Measurements from ENCODE around the gene PEX11G. TPM values are rescaled to one million over a fixed set of nuclear protein-coding genes. Genes with fewer than 3 reads are reported as not detected.
"Not testable (repeated sequence)": the region's sequence is repeated elsewhere in the genome, so short reads cannot be mapped to it uniquely, and the experiment has no call there.

Gene PEX11G
- total and polyA plus RNA-seq, 8 donors: 1.5 to 6.8 (median 2.5) TPM

GRCh38 chr19:7440188-7440975, 48.5 kb downstream of the PEX11G start:
- Histone ChIP-seq H3K9me3 (no peaks in the 10 kb centered on the region), H3K36me3 (peaks cover 0 to 45% (median 20%) of the 10 kb centered on the region in 3 donors), H3K27me3 (no peaks in the 10 kb centered on the region), H3K27ac (no peak overlapping the region), H3K4me3 (no peak overlapping the region), H3K4me1 (no peaks in the 10 kb centered on the region)
- intact Hi-C loops (cut with DNase I): no loop called here
- 90 to 91% methylated on average over 43 of the region's 43 CpGs for WGBS, 2 donors
- no peak for ATAC-seq
- no peak for FAIRE-seq
- DNase-seq: no peak
- no peak for TF ChIP-seq CTCF (IDR thresholded peaks at IDR 0.05)

- ATAC-seq (no peak), DNase-seq (no peak), FAIRE-seq (no peak)
- 87 to 94% methylated on average over 3 of the region's 3 CpGs for WGBS, 2 donors
- Histone ChIP-seq H3K9me3 (no peaks in the 10 kb centered on the region), H3K27ac (no peak overlapping the region), H3K27me3 (no peaks in the 10 kb centered on the region), H3K36me3 (peaks cover 0 to 10% (median 0%) of the 10 kb centered on the region in 3 donors), H3K4me3 (no peak overlapping the region), H3K4me1 (no peaks in the 10 kb centered on the region)
- no peak for TF ChIP-seq CTCF (IDR thresholded peaks at IDR 0.05)
- intact Hi-C loops (cut with DNase I): no loop called here
Measured at GRCh38 chr19:7435586-7435985, 53.2 kb downstream of the PEX11G start.

- no peak for FAIRE-seq
- WGBS, 2 donors: 89 to 90% methylated on average over 10 of the region's 10 CpGs
- intact Hi-C loops (cut with DNase I): no loop called here
Measured at GRCh38 chr19:7434391-7434790, 54.4 kb downstream of the PEX11G start.

GRCh38 chr19:7433456-7433855, 55.4 kb downstream of the PEX11G start:
- FAIRE-seq; H3K36me3 ChIP-seq; H3K4me1 ChIP-seq; H3K9me3 ChIP-seq; H3K27me3 ChIP-seq; DNase-seq; H3K4me3 ChIP-seq; ATAC-seq; intact Hi-C loops (cut with DNase I); H3K27ac ChIP-seq: not testable (repeated sequence)
- 90 to 93% methylated on average over 6 to 7 of the region's 7 CpGs for WGBS, 2 donors

More at GRCh38 chr19:7434391-7434790, 54.4 kb downstream of the PEX11G start:
- no peak for TF ChIP-seq CTCF (IDR thresholded peaks at IDR 0.05)
- DNase-seq (no peak), ATAC-seq (no peak)
- Histone ChIP-seq H3K36me3 (no peaks in the 10 kb centered on the region), H3K4me3 (no peak overlapping the region), H3K4me1 (no peaks in the 10 kb centered on the region), H3K9me3 (no peaks in the 10 kb centered on the region), H3K27ac (no peak overlapping the region), H3K27me3 (no peaks in the 10 kb centered on the region)

- no peak for ATAC-seq
- intact Hi-C loops (cut with DNase I): no loop called here
- no peaks in the 10 kb centered on the region for H3K9me3 ChIP-seq
- H3K4me1 ChIP-seq: peaks cover 6 to 11% (median 8%) of the 10 kb centered on the region in 3 donors
- no peak for TF ChIP-seq CTCF (IDR thresholded peaks at IDR 0.05)
- no peak for DNase-seq
- WGBS, 2 donors: 79 to 81% methylated on average over 8 of the region's 8 CpGs
- no peaks in the 10 kb centered on the region for H3K36me3 ChIP-seq
- H3K27ac ChIP-seq: no peak overlapping the region
- no peak overlapping the region for H3K4me3 ChIP-seq
- no peaks in the 10 kb centered on the region for H3K27me3 ChIP-seq
- FAIRE-seq: no peak
Measured at GRCh38 chr19:7429638-7430282, 59.1 kb downstream of the PEX11G start.

Measured in pancreas (tissue), 10 donors.